Measurements from ENCODE around the gene PEG3. TPM values are rescaled to one million over a fixed set of nuclear protein-coding genes. Genes with fewer than 3 reads are reported as not detected.
"Not testable (repeated sequence)": the region's sequence is repeated elsewhere in the genome, so short reads cannot be mapped to it uniquely, and the experiment has no call there.

Gene PEG3
- total RNA-seq, 2 donors from 2014 or later: not detected

GRCh38 chr19:56862741-56863140 is 22.2 kb upstream of the PEG3 start:
- WGBS, 2 experiments (ENCODE audit: insufficient coverage in 1 of 2, insufficient read length in 1 of 2): 72 to 87% methylated on average over 4 of the region's 4 CpGs
- H3K9me3 Mint-ChIP-seq: peaks cover 87% of the 10 kb centered on the region

GRCh38 chr19:56860409-56860808 is 19.9 kb upstream of the PEG3 start:
- not testable (repeated sequence) for H3K4me3 Mint-ChIP-seq; H3K9ac ChIP-seq (ENCODE audit: extremely low read depth, low read length, poor library complexity, severe bottlenecking); H3K4me1 ChIP-seq (ENCODE audit: control insufficient read depth, insufficient read depth, low read length); H3K36me3 Mint-ChIP-seq (ENCODE audit: low read depth); H3K36me3 ChIP-seq (ENCODE audit: control insufficient read depth, insufficient read depth, low read length); H3K27me3 ChIP-seq (ENCODE audit: control insufficient read depth, insufficient read depth, low read length, poor library complexity, severe bottlenecking); H3K27ac ChIP-seq (ENCODE audit: low read depth, low read length); H3K4me3 ChIP-seq (ENCODE audit: low read length); H3K27ac Mint-ChIP-seq; H3K27me3 Mint-ChIP-seq (ENCODE audit: insufficient read depth); DNase-seq; H3K4me1 Mint-ChIP-seq
- peaks cover 88% of the 10 kb centered on the region for H3K9me3 Mint-ChIP-seq
- peaks cover 86% of the 10 kb centered on the region for H3K9me3 ChIP-seq (ENCODE audit: control insufficient read depth, low read length)
- 86 to 87% methylated on average over 2 to 9 of the region's 10 CpGs for WGBS, 2 experiments (ENCODE audit: insufficient coverage in 1 of 2, insufficient read length in 1 of 2)

More at GRCh38 chr19:56862741-56863140, 22.2 kb upstream of the PEG3 start:
- Mint-ChIP-seq H3K4me1 (no peaks in the 10 kb centered on the region), H3K27ac (no peak overlapping the region), H3K36me3 (ENCODE audit: low read depth) (no peaks in the 10 kb centered on the region), H3K4me3 (no peak overlapping the region), H3K27me3 (ENCODE audit: insufficient read depth) (no peaks in the 10 kb centered on the region)
- no peak for TF ChIP-seq CTCF (conservative IDR thresholded peaks at IDR 0.05)
- DNase-seq: no peak
- Histone ChIP-seq H3K27me3 (ENCODE audit: control insufficient read depth, insufficient read depth, low read length, poor library complexity, severe bottlenecking) (no peaks in the 10 kb centered on the region), H3K9me3 (ENCODE audit: control insufficient read depth, low read length) (peaks cover 85% of the 10 kb centered on the region), H3K36me3 (ENCODE audit: control insufficient read depth, insufficient read depth, low read length) (no peaks in the 10 kb centered on the region), H3K4me3 (ENCODE audit: low read length) (no peak overlapping the region), H3K27ac (ENCODE audit: low read depth, low read length) (no peak overlapping the region), H3K4me1 (ENCODE audit: control insufficient read depth, insufficient read depth, low read length) (no peaks in the 10 kb centered on the region), H3K9ac (ENCODE audit: extremely low read depth, low read length, poor library complexity, severe bottlenecking) (no peak overlapping the region)

GRCh38 chr19:56858026-56858425 is 17.5 kb upstream of the PEG3 start:
- no peak for DNase-seq
- Histone ChIP-seq H3K9ac (ENCODE audit: extremely low read depth, low read length, poor library complexity, severe bottlenecking) (no peak overlapping the region), H3K9me3 (ENCODE audit: control insufficient read depth, low read length) (peaks cover 76% of the 10 kb centered on the region), H3K4me1 (ENCODE audit: control insufficient read depth, insufficient read depth, low read length) (no peaks in the 10 kb centered on the region), H3K27ac (ENCODE audit: low read depth, low read length) (no peak overlapping the region), H3K4me3 (ENCODE audit: low read length) (peak overlapping the region; percentile 51), H3K27me3 (ENCODE audit: control insufficient read depth, insufficient read depth, low read length, poor library complexity, severe bottlenecking) (no peaks in the 10 kb centered on the region), H3K36me3 (ENCODE audit: control insufficient read depth, insufficient read depth, low read length) (no peaks in the 10 kb centered on the region)
- Mint-ChIP-seq H3K36me3 (ENCODE audit: low read depth) (no peaks in the 10 kb centered on the region), H3K4me1 (no peaks in the 10 kb centered on the region), H3K4me3 (no peak overlapping the region), H3K27me3 (ENCODE audit: insufficient read depth) (no peaks in the 10 kb centered on the region), H3K27ac (no peak overlapping the region), H3K9me3 (peaks cover 90% of the 10 kb centered on the region)
- no peak for TF ChIP-seq CTCF (conservative IDR thresholded peaks at IDR 0.05)
- 69 to 84% methylated on average over 3 to 4 of the region's 4 CpGs for WGBS, 2 experiments (ENCODE audit: insufficient coverage in 1 of 2, insufficient read length in 1 of 2)

DNA sequence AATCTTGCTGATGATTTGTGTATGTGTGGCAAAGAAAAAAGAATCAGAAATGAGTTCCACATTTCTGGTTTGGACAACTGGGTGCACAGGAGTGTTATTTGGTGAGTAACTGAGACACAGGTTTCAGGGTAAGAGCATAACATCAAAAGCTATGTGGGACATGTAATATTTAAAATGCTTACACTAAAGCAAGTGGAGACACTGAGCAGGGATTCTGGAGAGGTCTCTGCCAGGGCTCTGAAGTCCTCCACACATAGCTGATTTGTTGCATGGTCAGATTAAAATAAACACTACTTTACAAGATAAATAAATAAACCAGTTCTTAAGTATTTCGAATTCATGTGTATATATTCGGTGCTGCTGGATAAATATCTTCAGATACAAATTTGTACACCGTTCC is 16.3 kb upstream of the PEG3 start:
- H3K4me3 ChIP-seq (ENCODE audit: low read length): peak overlapping the region; percentile 23

DNA sequence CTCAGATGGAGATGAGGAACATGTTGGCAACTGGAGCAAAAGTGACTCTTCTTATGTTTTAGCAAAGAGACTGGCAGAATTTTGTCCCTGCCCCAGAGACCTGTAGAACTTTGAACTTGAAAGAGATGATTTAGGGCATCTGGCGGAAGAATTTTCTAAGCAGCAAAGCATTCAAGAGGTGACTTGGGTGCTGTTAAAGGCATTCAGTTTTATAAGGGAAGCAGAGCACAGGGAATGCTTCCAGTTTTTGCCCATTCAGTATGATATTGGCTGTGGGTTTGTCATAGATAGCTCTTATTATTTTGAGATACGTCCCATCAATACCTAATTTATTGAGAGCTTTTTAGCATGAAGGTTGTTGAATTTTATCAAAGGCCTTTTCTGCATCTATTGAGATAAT is 11.8 kb upstream of the PEG3 start:
- 90% methylated on average over 1 of the region's 2 CpGs; no CpG with 5 or more reads in 1 of the 2 experiments for WGBS, 2 experiments (ENCODE audit: insufficient coverage in 1 of 2, insufficient read length in 1 of 2)
- H3K27ac ChIP-seq (ENCODE audit: low read depth, low read length); H3K4me1 ChIP-seq (ENCODE audit: control insufficient read depth, insufficient read depth, low read length); H3K36me3 ChIP-seq (ENCODE audit: control insufficient read depth, insufficient read depth, low read length); H3K27me3 Mint-ChIP-seq (ENCODE audit: insufficient read depth); H3K4me3 Mint-ChIP-seq; H3K9ac ChIP-seq (ENCODE audit: extremely low read depth, low read length, poor library complexity, severe bottlenecking); H3K4me3 ChIP-seq (ENCODE audit: low read length); H3K4me1 Mint-ChIP-seq; DNase-seq; H3K27ac Mint-ChIP-seq; H3K27me3 ChIP-seq (ENCODE audit: control insufficient read depth, insufficient read depth, low read length, poor library complexity, severe bottlenecking); H3K36me3 Mint-ChIP-seq (ENCODE audit: low read depth): not testable (repeated sequence)
- peaks cover 69% of the 10 kb centered on the region for H3K9me3 ChIP-seq (ENCODE audit: control insufficient read depth, low read length)
- peaks cover 92% of the 10 kb centered on the region for H3K9me3 Mint-ChIP-seq

More for the DNA sequence above, 16.3 kb upstream of the PEG3 start:
- Histone ChIP-seq H3K27ac (ENCODE audit: low read depth, low read length) (no peak overlapping the region), H3K9me3 (ENCODE audit: control insufficient read depth, low read length) (peaks cover 70% of the 10 kb centered on the region), H3K36me3 (ENCODE audit: control insufficient read depth, insufficient read depth, low read length) (no peaks in the 10 kb centered on the region), H3K9ac (ENCODE audit: extremely low read depth, low read length, poor library complexity, severe bottlenecking) (no peak overlapping the region), H3K4me1 (ENCODE audit: control insufficient read depth, insufficient read depth, low read length) (no peaks in the 10 kb centered on the region), H3K27me3 (ENCODE audit: control insufficient read depth, insufficient read depth, low read length, poor library complexity, severe bottlenecking) (no peaks in the 10 kb centered on the region)
- H3K27ac Mint-ChIP-seq: no peak overlapping the region
- no peaks in the 10 kb centered on the region for H3K36me3 Mint-ChIP-seq (ENCODE audit: low read depth)
- H3K27me3 Mint-ChIP-seq (ENCODE audit: insufficient read depth): no peaks in the 10 kb centered on the region
- 80 to 84% methylated on average over 1 to 3 of the region's 3 CpGs for WGBS, 2 experiments (ENCODE audit: insufficient coverage in 1 of 2, insufficient read length in 1 of 2)
- H3K4me1 Mint-ChIP-seq: no peaks in the 10 kb centered on the region
- TF ChIP-seq CTCF (conservative IDR thresholded peaks at IDR 0.05): no peak
- H3K9me3 Mint-ChIP-seq: peaks cover 91% of the 10 kb centered on the region
- no peak for DNase-seq
- H3K4me3 Mint-ChIP-seq: no peak overlapping the region

All from endodermal cell (in vitro differentiated cells).